HPDE6-E6E7 (cell line): ENCODE results near the gene MPP2.
"Not testable (repeated sequence)": the region's sequence is repeated elsewhere in the genome, so short reads cannot be mapped to it uniquely, and the experiment has no call there.

Experiments
- DNase-seq: peaks from one replicate; pipeline ENCODE4 v3.0.0; 2011; ENCODE audit warnings: missing footprints; ENCODE audit errors: extremely low spot score

MPP2 gene, protein sequence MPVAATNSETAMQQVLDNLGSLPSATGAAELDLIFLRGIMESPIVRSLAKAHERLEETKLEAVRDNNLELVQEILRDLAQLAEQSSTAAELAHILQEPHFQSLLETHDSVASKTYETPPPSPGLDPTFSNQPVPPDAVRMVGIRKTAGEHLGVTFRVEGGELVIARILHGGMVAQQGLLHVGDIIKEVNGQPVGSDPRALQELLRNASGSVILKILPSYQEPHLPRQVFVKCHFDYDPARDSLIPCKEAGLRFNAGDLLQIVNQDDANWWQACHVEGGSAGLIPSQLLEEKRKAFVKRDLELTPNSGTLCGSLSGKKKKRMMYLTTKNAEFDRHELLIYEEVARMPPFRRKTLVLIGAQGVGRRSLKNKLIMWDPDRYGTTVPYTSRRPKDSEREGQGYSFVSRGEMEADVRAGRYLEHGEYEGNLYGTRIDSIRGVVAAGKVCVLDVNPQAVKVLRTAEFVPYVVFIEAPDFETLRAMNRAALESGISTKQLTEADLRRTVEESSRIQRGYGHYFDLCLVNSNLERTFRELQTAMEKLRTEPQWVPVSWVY

DNA sequence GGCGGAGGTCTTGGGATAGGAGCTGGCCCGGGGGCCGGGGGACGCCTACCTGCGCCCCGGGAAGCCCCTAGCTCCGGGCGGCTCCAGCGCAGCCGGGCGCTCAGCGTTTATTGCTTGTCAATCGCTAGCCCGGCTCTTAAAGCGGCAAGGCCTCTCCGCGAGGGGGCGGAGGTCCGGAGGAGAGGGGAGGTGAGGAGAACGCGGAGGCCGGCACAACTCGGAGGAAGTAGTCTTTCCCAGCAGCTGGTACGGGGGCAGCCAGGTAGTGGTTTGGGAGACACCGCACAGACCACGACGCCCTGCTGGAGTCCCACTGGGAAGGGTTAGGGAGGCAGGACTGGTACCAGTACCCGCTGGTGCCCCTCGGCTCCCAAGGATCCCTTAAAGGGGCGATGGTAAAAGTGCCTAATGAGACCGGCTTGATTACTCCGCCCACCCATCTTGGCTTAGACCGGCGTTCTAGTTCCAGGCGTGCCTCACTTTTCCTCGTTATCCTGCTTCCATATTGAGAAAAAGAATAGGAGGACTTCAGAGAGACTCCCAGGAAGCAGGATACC, at the start of gene MPP2:
TSS of gene MPP2 (minus strand) at position 112 of the 557 bp plus-strand sequence. CDS start 3,076 bp downstream, outside the sequence.
- DNase-seq: no peak

DNA sequence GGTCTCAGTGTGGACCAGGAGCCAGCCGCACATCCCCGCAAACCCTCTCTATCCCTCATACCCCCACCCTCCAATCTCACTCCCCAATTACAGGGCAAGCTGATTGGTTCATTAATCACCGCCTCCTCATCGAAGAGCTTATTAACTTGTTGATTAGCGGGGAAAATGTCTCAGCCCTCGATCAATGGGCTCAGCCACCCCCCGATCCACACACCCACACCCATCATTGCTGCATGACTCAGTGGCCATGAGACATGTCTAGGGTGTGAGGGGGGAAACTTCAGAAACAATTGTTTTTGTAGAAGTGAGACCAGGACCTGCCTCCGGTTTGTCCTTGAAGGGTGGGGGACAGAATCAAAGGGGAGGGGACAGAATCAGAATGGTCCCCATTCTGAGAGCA, 48.9 kb upstream of the MPP2 start:
- DNase-seq: no peak

DNA sequence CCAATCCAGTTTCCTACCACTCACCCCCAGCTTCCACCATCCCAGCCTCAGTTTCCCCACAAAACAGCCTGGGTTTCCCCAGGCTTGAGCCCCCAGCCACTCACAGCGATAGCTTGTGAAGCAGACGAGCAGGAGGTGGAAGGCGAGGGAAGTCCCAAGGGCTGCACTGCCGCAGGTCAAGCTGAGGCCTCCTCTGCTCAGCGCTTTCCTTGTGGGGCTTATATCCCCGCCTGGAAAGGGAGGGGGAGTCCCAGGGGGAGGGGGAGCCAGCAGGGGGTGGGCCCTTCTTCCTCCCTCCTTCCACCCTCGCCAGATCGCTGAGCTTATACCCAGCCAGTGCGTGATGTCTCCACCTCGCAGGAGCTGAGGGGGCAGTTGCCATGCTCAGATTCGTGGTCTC, 46.4 kb upstream of the MPP2 start, which contains the start of gene PYY:
TSS of gene PYY (minus strand) at position 195 of the 400 bp plus-strand sequence. CDS start 457 bp downstream, outside the sequence.
- DNase-seq: no peak

DNA sequence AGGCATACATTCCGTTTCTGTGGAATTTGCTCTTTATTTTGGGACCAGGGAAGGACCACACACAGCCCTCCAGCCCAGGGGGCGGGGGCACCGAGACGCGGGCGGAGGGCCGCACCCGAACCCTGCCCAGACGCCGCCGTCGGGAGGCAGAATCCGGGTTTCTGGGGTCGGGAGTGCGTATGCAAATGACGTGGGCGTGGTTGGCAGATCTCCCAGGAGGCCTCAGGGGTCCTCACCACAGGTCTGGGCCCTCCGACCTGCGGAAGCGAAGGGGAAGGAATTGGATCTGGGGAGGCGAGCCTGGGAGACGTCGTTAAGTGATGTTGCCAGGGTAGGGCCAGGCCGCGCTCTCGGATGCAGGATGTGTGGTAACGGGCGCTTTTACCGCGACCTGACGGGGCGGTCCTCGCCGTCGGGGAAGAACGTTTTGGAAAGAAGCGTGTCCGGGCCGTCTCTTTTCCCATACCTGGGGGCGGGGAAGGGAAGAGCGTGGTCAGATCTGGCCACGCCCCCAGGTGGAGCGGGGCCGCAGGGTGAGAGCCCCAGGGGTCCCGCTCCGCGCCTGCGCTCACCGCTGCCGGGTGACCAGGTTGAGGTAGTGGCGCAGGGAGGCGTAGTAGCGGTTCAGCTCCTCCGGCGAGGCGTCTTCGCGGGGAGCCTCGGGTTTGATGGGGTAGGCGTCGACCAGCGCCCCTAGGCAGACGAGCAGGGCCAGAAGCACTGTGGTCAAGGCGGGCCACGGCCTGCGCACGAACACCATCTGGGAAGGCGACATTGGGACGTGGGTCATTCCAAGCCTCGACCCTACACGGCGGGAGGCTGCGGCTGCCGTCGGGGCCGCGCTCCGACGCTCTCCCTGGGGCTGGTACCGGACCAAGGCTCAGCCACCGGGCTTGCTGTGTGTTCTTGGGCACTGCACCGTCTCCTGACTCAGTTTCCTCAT, 45.7 kb upstream of the MPP2 start:
- DNase-seq: no peak

DNA sequence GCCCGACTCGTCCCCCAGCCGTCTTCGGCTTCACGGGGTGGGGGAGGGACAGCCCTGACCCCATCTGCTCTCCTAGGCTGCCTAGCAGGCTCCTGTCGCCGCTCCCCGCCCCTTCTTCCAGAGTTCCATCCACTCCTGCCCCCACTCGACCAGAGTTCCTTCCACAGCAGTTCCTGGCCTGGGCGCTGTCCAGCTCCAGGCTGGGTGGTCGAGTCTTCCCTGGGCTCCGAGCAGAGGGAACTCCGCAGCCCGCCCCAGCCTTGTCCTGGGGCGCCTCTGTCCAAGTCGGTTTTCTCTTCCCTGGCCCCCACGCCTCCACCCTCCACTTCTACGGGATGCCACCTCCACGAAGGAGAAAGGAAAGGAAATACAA, 45.0 kb upstream of the MPP2 start:
- DNase-seq: no peak

DNA sequence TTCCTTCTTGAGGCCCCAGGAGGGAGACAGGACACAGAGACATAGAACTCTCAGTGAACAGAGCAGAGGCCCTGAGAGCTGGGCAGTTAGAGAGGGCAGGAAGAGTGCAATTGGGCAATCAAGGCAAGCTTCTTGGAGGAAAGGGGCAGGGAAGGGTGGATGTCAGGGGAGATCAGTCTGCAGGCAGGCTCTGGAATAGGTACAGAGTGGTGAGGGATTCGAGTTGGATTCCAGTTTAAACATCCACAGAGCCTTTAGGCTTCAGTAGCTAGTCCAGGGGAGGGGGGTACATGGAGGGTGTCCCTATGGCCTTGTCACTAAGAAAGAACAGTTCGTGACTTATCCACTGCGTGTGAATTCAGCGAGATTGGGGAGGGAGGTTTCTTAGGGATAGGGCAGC, 44.4 kb upstream of the MPP2 start:
- DNase-seq: no peak

DNA sequence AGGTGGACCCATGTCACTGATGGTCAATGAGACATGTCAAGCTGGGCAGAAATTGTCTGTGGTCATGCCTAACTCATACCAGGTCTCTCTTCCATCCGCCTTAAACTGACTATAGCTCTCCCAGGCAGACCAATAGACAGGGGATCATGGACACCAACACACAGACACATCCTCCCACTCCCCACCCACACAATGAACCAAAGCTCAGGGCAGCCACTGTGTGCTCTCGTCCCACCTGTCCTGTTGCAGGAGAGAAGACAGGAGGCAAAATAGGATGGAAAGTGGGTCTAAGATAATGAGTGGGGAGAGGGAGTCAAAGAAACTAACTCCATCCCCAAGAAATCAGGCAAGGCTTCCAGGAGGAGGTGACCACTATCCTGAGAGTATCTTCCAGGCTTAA, 43.2 kb upstream of the MPP2 start:
- DNase-seq: no peak

DNA sequence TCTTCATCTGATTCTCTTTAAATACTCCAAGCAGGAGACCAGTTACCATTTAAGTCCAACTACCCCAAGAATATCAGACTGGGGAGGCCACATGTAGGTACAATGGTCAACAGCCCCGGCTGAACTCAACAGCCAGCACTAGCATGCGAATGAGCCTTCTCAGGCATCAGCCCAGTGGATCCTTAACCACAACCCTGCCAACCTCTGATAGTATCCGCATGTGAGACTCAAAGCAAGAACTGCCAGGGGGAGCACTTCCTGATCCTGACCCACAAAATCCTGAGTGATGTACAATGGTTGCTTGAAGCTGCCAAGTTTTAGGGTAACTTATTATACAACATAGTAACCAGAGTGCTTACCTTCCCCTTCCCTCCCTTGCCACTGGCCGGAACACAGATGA, 42.4 kb upstream of the MPP2 start:
- DNase-seq: no peak

DNA sequence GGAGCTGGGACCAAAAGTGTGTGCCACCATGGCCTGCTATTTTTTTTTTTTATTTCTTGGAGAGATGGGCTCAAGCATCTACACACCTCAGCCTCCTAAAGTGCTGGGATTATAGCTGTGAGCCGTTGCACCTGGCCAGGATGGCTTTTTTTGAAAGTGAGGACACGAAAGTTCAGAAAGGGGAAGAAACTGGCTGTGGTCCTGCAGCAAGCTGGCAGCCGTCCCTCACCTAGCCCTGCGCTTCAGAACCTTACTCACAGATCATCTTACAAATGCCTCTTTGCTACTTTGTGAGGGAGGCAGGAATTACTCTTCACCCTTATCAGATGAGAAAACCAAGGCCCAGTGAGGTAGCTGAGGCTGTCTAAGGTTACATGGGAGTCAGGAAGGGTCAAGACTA, 39.4 kb upstream of the MPP2 start:
- DNase-seq: no peak

DNA sequence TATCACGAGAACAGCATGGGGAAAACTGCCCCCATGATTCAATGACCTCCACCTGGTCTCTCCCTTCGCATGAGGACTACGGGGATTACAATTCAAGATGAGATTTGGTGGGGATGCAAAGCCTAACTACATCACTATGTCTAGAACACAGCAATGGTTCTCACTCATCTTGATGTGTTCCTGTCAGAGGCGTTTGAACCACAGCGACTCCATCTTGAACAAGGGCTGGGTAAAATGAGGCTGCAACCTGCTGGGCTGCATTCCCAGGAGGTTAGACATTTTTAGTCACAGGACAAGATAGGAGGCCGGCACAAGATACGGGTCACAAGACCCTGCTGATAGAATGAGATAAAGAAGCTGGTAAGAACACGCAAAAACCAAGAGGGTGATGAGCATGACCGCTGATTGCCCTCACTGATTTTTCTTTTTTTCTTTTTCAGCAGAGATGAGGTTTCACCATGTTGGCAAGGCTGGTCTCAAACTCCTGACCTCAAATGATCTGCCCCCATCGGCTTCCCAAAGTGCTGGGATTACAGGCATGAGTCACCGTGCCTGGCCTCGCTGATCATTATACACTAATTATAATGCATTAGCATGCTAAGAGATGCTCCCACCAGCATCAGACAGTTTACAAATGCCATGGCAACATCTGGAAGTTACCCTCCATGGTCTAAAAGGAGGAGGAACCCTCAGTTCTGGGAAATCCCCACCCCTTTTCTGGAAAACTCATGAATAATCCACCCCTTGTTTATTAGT, 37.9 kb upstream of the MPP2 start:
- no peak for DNase-seq

DNA sequence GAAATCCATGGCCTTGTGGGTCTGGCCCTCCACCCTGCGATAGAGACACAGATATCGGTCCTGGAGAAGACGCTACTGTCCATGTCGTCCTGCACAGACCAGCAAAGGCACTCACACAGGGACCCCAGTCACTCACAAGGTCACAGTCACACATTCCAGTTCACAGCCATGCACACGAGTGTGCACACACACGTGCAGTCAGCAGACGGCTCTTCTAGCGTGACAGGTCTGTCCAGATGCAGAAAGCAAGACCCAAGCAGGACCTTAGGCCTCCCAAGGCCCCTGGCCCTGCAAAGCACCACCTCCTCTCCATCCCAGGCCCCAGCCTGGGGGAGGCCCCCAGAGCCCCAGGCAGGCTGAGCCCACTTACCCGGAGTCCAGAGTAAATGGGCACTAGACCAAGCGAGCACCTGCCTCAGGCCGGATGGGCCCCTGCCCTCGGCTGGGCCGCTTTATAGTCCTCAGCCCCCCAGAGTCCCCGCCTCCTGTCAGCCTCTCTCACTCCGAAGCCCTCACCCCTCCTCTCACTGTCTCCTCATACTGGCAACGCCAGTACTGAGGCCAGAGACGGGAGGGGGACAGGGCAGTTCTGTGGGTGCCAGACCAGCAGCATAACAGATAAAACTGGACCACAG, 34.8 kb upstream of the MPP2 start, which contains the start of gene PPY:
TSS of gene PPY (minus strand) at position 426 of the 635 bp plus-strand sequence. CDS start 822 bp downstream, outside the sequence.
- no peak for DNase-seq

DNA sequence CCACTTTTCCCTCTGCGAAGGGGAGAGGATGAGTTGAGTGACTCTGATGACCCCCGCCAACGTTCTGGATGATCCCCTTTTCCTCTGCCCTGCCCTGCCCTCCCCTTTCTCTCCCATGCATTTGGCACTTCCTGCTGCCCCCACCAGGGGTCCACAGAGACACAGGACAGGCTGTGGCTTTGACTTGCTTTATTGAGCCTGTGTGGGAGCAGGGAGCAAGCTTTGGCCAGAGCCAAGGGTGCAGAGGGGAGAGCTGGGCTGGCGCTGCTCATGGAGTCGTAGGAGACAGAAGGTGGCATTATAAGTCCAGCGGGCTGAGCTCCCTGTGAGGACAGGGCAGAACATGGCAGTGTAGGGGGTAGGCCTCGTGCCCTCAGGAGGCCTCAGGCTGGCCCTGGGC, 33.3 kb upstream of the MPP2 start:
- no peak for DNase-seq

DNA sequence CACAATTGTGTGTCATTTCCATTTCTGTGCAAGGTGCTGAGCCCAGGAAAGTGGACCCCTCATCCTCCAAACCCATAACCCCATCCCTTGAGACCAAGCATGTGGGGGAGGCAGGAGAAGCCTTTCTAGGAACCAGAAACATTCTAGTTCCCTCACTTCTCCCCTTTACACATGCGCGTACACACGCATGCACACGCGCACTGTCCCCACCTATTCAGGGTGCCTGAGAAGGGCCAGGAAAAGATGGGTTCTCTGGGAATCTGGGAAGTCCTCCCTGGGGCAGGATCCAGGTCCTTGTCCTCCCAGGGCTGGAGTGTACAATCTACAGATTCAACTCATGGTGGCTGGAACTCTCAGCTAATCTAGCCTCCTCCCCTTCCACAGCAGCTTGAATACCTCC, 32.5 kb upstream of the MPP2 start:
- DNase-seq: no peak

DNA sequence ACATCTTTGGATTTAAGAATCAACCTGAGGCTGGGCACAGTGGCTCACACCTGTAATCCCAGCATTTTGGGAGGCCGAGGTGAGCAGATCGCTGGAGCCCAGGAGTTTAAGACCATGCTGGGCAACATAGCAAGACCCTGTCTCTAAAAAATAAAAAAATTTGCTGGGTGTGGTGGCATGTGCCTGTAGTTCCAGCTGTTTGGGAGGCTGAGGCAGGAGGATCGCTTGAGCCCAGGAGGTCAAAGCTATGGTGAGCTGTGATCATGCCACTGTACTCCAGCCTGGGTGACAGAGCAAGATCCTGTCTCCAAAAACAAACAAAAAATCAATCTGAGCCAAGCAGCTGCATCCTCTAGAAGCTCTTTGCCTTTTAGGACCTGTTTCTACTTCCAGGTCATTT, 32.1 kb upstream of the MPP2 start:
- DNase-seq: not testable (repeated sequence)

DNA sequence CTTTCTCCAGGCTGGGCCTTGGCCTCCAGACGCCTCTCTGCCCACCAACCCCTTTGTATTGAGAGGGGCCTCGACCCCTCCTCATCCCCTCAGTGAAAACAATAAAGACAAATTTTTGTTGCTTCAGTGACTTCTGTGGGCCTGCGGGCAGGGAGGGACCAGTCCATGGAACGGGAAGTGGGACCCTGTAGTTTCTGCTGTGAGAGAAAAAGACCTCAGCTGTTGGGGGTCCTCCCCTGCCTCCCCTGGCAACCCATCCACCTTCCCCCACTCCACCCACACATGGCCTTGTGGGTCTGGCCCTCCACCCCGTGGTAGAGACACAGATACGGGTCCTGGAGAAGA, 31.5 kb upstream of the MPP2 start:
- DNase-seq: no peak

DNA sequence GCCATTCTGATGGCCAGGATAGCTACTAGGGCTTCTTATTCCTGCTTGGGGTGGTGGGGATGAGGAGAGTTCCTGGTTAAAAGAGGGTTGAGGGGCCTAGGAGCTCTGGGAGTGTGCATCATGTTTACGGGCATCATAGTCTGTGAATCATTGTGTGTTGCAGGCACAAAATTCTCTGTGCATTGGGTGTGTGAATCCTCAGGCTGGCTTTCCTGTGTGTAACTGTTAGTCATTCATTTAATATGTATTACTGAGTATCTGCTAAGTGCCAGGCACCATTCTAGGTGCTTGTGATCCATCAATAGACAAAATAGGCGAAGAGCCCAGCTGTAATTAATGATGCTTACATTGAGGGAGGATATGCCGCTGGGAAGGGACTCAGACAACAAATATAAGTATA, 29.1 kb upstream of the MPP2 start:
- no peak for DNase-seq

DNA sequence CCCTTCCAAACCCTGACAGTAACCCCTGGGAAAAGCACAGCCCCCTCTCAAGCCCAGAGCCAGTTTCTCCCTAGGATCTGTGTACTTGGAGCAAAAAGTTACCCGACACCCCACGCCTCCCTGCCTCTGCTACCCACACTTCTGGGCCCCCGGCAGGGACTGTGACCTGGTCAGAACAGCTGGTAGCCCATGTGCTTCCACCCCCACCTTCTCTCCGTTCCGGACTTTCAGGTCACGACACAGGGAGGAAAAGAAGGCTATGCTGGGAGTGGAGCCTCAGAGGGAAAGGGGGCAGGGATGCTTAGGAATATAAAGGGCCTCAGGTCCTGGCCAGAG, 28.6 kb upstream of the MPP2 start:
- DNase-seq: no peak

DNA sequence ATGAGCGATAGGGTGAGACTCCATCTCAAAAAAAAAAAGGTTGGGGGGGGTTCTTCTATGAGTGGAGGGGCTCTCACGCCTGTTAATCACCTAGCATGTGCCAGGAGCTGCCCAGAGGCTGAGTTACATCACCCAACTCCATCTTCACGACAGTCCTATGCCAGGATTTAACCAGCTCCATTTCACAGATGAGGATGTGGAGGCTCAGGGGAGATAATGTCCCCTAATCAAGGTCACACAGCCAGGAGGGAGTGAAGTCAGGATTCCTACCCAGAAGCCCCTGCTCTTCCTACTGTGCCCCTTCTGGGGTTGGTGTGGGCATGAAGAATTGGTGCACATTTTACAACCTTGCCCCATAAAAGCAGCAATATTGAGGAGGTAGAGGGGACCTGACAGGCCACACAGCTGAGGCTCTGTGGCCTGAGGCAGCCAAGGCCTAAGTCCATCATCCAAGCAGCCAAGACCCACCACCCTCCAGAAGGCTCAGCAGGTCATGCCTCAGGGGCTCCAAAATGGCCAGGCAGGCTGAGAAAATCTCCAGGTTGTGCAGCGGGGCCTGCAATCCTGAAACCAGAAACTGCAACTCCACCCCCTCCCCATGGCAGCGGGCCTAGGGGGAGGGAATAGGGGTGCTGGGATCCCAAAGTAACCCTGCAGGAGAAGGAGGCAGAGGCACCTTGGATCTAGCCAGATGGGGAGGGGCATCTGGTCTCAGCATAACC, 28.0 kb upstream of the MPP2 start:
- no peak for DNase-seq

DNA sequence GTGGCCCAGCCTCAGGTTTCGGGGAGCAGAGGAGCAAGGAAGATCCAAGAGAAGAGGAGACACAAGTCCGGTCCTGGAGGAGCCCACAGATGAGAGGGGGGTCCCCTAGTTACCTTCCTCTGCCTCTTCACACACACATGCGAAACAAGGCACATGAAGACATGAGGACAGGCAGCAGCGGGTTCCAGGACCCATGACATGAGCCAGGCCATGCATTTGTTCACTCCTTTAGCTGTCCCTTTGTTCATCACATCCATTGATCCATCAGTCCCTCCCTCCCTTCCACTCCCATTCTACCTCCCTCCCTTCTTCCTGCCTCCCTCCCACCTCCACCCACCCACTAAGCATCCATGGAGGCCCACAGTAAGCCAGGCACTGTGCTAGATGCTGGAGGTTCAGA, 25.6 kb upstream of the MPP2 start:
- DNase-seq: no peak

DNA sequence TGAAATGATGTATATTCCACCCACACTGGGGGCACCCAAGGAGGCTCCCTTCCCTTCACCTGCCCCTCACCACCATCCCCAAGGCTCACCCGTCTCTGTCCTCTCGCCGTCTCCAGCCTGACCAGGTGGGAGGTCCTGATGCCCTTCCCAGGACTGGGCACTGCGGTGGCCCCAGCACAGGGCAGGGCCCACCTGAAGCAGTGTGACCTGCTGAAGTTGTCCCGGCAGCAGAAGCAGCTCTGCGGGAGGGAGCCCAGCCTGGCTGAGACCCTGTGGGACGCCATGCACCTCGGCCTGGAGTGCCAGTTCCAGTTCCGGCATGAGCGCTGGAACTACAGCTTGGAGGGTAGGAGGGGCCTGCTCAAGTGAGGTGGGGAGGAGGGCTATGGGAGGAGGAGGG, 25.0 kb upstream of the MPP2 start:
- no peak for DNase-seq
